HG03378 (cell line): ENCODE measurements around the gene USP13.
"Not testable (repeated sequence)": the region's sequence is repeated elsewhere in the genome, so short reads cannot be mapped to it uniquely, and the experiment has no call there.

ENCODE experiments used
- ATAC-seq: cut with Tn5 transposase; IDR thresholded peaks from one replicate; pipeline ENCODE4 v1.9.1; 2021; ENCODE audit warnings: mild to moderate bottlenecking, moderate library complexity; ENCODE audit not compliant: unreplicated experiment

Gene USP13, protein sequence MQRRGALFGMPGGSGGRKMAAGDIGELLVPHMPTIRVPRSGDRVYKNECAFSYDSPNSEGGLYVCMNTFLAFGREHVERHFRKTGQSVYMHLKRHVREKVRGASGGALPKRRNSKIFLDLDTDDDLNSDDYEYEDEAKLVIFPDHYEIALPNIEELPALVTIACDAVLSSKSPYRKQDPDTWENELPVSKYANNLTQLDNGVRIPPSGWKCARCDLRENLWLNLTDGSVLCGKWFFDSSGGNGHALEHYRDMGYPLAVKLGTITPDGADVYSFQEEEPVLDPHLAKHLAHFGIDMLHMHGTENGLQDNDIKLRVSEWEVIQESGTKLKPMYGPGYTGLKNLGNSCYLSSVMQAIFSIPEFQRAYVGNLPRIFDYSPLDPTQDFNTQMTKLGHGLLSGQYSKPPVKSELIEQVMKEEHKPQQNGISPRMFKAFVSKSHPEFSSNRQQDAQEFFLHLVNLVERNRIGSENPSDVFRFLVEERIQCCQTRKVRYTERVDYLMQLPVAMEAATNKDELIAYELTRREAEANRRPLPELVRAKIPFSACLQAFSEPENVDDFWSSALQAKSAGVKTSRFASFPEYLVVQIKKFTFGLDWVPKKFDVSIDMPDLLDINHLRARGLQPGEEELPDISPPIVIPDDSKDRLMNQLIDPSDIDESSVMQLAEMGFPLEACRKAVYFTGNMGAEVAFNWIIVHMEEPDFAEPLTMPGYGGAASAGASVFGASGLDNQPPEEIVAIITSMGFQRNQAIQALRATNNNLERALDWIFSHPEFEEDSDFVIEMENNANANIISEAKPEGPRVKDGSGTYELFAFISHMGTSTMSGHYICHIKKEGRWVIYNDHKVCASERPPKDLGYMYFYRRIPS

DNA sequence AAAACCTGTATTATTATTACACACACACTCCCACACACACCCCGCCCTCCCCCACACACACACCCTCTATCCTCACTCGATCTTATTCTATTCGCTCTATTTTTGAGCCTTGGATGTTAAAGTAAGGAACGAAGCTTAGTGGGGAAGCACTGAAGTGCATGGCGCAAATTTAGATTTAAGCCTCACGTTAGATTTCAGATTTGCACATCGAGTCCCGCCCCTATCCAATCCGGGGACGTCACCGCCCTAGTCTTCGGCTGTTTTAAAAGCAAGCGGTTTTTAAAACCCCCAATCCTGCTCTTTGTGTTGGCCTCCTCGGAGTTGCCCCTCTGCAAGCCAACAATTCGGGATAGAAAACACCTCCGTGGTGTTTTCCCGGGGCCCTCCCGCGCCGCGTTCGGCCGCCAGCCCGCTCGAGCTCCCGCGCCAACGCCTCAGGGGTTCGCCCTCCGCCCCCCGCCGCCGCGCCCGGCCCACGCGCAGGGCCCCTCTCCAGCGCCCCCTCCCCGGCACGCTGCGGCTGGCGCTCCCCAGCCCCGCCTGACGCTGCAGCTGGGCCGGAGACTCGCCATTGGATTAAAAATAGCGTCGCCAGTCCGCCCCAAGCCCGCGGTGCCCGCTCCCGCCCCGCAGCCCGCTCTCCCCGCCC lies at the start of gene USP13:
TSS of gene USP13 (plus strand) at position 594 of the 649 bp plus-strand sequence. CDS start 186 bp downstream, outside the sequence.
- ATAC-seq: peak; percentile 56

DNA sequence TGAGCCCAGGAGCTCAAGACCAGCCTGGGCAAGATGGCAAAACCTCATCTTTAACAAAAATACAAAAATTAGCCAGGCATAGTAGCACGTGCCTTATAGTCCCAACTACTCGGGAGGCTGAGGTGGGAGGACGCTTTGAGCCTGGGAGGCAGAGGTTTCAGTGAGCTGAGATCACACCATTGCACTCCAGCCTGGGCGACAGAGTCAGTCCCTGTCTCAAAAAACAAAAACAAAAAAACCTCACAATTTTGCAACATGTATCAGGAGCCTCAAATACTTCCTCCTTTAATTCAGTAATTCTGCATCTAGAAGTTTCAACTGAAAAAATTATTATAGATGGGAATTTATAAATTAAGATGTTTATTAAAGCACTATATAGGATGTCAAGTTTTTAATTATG lies 49.5 kb upstream of the USP13 start:
- no peak for ATAC-seq

- ATAC-seq: no peak
Observed at GRCh38 chr3:179603831-179604230, 49.0 kb upstream of the USP13 start.

DNA sequence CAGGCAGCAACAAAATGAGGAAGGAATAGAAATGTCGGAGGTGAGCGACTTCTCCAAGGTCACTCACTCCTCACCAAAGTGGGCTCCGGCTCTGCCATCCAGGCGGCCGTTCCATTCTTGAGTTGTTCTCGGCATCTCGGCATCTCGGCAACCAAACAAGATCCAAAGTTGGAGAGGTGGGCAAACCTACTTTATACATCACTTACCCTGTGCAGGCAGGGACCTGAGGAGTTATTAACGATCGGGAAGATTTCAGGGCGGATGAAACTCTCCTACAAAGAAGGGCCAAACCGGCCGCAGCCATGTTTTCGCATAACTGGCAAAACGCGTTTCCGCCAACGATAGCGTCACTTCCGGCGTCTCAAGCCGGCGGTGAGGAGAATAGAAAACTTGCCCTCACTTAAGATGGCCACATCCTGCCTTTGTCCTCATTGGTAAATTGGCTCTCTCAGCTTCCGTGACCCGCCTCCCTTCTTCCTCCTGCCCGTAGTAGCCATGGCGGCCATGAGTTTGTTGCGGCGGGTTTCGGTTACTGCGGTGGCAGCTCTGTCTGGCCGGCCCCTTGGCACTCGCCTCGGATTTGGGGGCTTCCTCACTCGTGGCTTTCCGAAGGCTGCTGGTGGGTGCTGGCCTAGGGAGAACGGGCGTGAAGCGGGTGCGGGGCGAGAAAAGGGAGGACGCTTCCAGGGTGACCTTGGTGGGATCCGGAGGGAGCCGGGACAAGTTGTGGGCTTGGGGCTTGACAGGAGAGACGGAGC lies 48.3 kb upstream of the USP13 start, which contains the start of the genes MRPL47 and NDUFB5:
TSS of gene MRPL47 (minus strand) at position 318 of the 758 bp plus-strand sequence. CDS start at position 304, 14 bp downstream.
TSS of gene NDUFB5 (plus strand) at position 474 of the 758 bp plus-strand sequence. CDS start at position 496, 22 bp downstream.
- peak; percentile 95 for ATAC-seq

- ATAC-seq: no peak
Observed at GRCh38 chr3:179606534-179607085, 46.2 kb upstream of the USP13 start.

- ATAC-seq: peak; percentile 70
Observed at GRCh38 chr3:179608931-179609720, 43.7 kb upstream of the USP13 start.

DNA sequence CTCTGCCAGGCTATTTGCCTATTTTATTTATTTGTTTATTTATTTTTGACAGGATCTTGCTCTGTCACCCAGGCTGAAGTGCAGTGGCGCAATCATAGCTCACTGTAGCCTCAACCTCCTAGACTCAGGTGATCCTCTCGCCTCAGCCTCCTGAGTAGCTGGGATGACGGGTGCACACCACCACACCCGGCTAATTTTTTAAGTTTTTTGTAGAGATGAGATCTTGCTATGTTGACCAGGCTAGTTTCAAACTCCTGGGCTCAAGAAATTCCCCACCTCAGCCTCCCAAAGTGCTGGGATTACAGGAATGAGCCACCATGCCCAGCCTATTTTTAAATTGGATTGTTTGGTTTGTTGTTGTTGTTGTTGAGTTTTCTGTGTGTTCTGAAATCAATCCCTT lies 42.8 kb upstream of the USP13 start:
- no peak for ATAC-seq

DNA sequence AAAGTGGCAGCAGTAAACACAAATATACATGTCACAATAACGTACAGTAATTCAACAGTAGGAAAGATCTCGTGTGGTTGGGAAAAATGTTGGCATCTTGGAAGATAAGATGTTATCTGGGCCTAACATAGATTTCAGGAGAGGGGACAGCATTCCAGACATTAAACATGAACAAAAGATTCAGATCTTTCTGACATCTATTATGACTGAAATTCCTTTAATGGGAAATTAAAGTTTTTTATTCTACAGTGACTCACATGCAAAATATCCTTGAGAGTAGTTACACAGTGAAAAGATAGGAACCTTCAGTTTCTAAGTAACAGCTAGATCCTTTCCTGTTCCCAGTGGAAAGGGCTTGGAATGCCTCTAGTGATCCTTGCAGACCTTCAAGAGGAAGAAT lies 39.0 kb upstream of the USP13 start:
- no peak for ATAC-seq

GRCh38 chr3:179615458-179616173 lies 37.2 kb upstream of the USP13 start:
- no peak for ATAC-seq

- no peak for ATAC-seq
Observed at GRCh38 chr3:179622023-179622422, 30.8 kb upstream of the USP13 start.

DNA sequence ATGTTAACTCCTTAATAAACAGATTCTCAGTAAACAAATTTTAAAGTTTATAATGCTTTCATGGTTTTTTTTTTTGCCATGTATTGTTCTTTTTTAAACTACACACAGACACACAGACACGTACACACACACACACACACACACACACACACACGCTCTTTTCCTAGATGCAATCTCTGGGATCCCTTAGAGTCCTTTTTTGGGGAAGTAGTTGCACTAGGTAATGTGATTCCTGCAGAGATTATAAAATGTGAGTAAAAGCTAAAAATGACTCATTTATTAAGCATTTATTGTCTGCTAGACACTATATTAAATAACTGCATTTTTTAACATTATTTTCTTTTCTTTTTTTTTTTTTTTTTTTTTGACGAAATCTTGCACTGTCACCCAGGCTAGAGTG lies 28.4 kb upstream of the USP13 start:
- no peak for ATAC-seq

DNA sequence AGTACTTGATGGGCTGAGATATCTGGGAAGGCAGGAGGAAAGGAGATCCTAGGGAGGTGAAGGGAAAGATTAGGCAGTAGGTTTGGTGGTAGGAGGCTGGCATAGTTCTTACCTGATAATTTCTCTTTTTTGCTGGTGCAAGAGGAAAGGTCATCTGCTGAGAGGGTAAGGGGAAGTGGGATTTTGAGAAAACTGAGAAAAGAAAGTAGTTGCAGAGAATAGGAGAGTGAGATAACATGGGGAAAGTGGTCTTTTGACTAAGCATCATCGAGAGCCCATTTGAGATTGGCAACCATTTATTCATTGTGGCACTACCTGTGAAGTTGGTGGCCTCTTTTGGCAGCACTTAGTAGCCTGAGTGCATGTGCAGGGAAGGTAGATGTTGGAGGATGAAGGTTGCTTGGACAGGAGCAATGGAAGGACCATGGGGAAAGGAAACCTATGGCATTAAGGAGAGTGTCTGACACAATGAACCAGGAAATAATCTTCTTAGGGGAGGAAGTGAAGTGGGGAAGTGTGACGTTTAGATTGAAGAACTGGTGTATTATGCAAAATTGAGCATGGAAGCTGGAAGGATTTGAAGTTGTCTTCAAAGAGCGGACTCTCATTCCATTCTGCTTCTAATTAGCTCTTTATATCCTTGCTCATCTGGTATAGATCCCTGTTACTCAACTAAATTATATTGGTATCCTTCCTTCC lies 21.9 kb upstream of the USP13 start:
- no peak for ATAC-seq

DNA sequence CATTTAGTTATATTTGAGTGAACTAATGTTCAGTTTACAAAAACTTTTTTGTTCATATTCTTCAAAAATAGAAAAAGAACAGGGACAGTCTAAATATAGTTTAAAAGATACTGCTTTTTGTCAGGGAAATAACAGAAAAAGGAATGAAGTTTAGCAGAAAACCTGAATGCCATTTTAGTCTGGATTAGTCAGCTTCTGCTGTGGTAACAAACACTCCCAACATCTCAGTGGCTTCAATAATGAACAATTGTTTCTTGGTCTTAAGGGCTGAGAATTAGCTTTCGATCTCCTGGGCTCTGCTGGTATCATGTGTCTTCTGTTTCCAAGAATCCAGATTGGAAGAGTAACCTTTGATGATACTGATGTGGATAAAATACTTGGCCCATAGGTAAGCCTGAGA lies 12.4 kb upstream of the USP13 start:
- ATAC-seq: no peak

DNA sequence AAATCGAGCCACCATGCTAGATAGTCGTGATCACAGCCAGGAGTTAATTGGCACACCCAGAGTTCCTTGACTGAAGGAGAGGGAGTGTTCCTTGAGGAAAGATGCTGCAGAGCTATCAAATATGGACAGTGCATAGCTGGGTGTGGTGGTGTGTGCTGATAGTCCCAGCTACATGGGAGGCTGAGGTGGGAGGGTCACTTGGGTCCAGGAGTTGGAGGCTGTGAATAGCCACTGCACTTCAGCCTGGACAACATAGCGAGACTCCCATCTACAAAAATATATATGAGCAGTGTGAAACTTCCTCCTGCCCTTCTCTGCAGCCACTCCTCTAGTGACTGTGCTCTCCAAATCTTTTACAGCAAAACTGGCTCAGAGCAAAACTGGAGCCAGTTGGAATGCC lies 10.0 kb upstream of the USP13 start:
- no peak for ATAC-seq

GRCh38 chr3:179643837-179644236 lies 9.0 kb upstream of the USP13 start:
- not testable (repeated sequence) for ATAC-seq

DNA sequence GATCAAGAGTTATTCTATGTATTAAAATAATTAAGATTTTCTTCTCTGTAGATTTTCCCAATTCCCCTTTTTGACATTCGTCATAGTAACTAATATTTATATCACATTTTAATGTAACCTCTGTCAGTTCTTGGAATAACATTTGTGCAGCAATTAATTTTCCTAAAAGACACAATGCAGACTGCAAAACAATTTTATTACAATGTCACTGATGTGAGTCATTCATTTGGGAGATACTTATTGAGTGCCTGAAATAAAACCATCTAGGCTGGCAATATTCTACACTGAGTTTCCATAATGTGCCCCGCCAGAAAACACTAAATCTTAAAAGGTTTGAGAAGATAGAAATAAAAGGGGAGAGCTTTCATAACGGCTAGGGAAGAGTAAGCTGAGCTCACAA lies 6.7 kb upstream of the USP13 start:
- no peak for ATAC-seq

- ATAC-seq: no peak
Observed at GRCh38 chr3:179651687-179652446, 973 bp upstream of the USP13 start.
